CD4-positive, alpha-beta T cell (primary cell): Measurements from ENCODE around the gene PEAR1. TPM values are rescaled to one million over a fixed set of nuclear protein-coding genes. Genes with fewer than 3 reads are reported as not detected.

Experiments used
- ATAC-seq: fragments of 200-7000 bp; cut with Tn5 transposase; one replicate; pipeline ENCODE4 v1.10.0; 2022; ENCODE audit warnings: mild to moderate bottlenecking; ENCODE audit not compliant: poor library complexity
- CTCF ChIA-PET: fragments of 350-600 bp; sonication (Branson Sonifier 250); formaldehyde crosslinking; loops from one replicate; lab custom pipeline; 2021; ENCODE audit warnings: antibody characterized with exemption, inconsistent platforms; lab: Charles Lee
- POLR2A ChIA-PET: fragments of 350-600 bp; sonication (Branson Sonifier 250); formaldehyde crosslinking; loops from one replicate; lab custom pipeline; 2021; ENCODE audit warnings: antibody characterized with exemption, inconsistent platforms; lab: Charles Lee
- DNase-seq, 14 experiments: peaks; one replicate each; pipeline ENCODE4 v3.0.0-alpha.2; 2013 to 2020; ENCODE audit warnings: mixed read lengths in 2 of 14
- H3K27ac ChIP-seq, 2 donors: one replicate each; pipeline versions ENCODE4 v1.5.1 to v1.7.0; 2013; ENCODE audit warnings: low read length in 2 of 2, low read depth in 1 of 2, mild to moderate bottlenecking in 1 of 2
- H3K27me3 ChIP-seq, 2 experiments: 1 replicate in 1 of 2; 2 replicates in 1 of 2; pipeline versions ENCODE4 v1.6.1 to v1.7.0; 2013; ENCODE audit warnings: low read length in 2 of 2, control low read depth in 1 of 2, mild to moderate bottlenecking in 1 of 2, moderate library complexity in 1 of 2; ENCODE audit not compliant: insufficient read depth in 2 of 2, control insufficient read depth in 1 of 2
- H3K36me3 ChIP-seq: one replicate; pipeline ENCODE4 v1.6.1; 2013; ENCODE audit warnings: low read length, control low read depth; ENCODE audit not compliant: insufficient read depth
- H3K4me1 ChIP-seq: one replicate; pipeline ENCODE4 v1.6.1; 2013; ENCODE audit warnings: low read length, control low read depth; ENCODE audit not compliant: insufficient read depth
- H3K4me3 ChIP-seq: one replicate; pipeline ENCODE4 v1.5.1; 2013; ENCODE audit warnings: mild to moderate bottlenecking, low read length, moderate library complexity
- H3K9me3 ChIP-seq, 2 experiments: 1 replicate in 1 of 2; 2 replicates in 1 of 2; pipeline versions ENCODE4 v1.6.1 to v1.7.0; 2013; ENCODE audit warnings: low read length in 2 of 2, mild to moderate bottlenecking in 2 of 2, control low read depth in 1 of 2, moderate library complexity in 1 of 2; ENCODE audit not compliant: control insufficient read depth in 1 of 2, insufficient read depth in 1 of 2
- H3K27ac Mint-ChIP-seq: one replicate; pipeline ENCODE4 v1.8.0; 2020; ENCODE audit warnings: mixed read lengths
- H3K27me3 Mint-ChIP-seq: one replicate; pipeline ENCODE4 v1.8.0; 2021; ENCODE audit warnings: mixed read lengths
- H3K36me3 Mint-ChIP-seq: one replicate; pipeline ENCODE4 v1.8.0; 2021; ENCODE audit warnings: low read depth, mixed read lengths
- H3K4me1 Mint-ChIP-seq: one replicate; pipeline ENCODE4 v1.8.0; 2021; ENCODE audit warnings: low read depth, mixed read lengths
- H3K4me3 Mint-ChIP-seq: one replicate; pipeline ENCODE4 v1.8.0; 2020; ENCODE audit warnings: mild to moderate bottlenecking, mixed read lengths
- H3K9me3 Mint-ChIP-seq: one replicate; pipeline ENCODE4 v1.8.0; 2020; ENCODE audit warnings: mixed read lengths
- CTCF ChIP-seq: fragments of 200-600 bp; IDR thresholded peaks from one replicate; pipeline ENCODE4 v1.8.0; 2022; ENCODE audit warnings: antibody characterized with exemption, mild to moderate bottlenecking
- intact Hi-C, 2 experiments: fragments of 100-400 bp; cut with DNase I in 1 of 2; cut with micrococcal nuclease in 1 of 2; formaldehyde crosslinking; loops; one replicate each; pipeline versions ENCODE4 v1.15.1 to v1.9.0; 2023 to 2025; cut with DNase I, micrococcal nuclease
- total RNA-seq, 174 experiments: library from RNA in 2 of 174; stranded (reverse) in 2 of 174; gene quantifications; one replicate each; pipeline ENCODE4 v1.2.3 and lab custom pipeline; 2021 to 2026

PEAR1 gene
- total RNA-seq, 2 experiments from 2014 or later = 0.20 to 0.41 TPM

GRCh38 chr1:156937883-156938282 lies 44.4 kb downstream of the PEAR1 start:
- DNase-seq (no peak), ATAC-seq (no peak)
- Histone ChIP-seq H3K9me3 (no peaks in the 10 kb centered on the region), H3K27ac (no peak overlapping the region), H3K27me3 (no peaks in the 10 kb centered on the region), H3K4me3 (no peak overlapping the region), H3K36me3 (peaks cover 27% of the 10 kb centered on the region), H3K4me1 (no peaks in the 10 kb centered on the region)
- Mint-ChIP-seq H3K4me1 (no peaks in the 10 kb centered on the region), H3K36me3 (peaks cover 59% of the 10 kb centered on the region), H3K9me3 (no peaks in the 10 kb centered on the region), H3K4me3 (no peak overlapping the region), H3K27ac (no peak overlapping the region), H3K27me3 (peaks cover 4% of the 10 kb centered on the region)
- POLR2A ChIA-PET = interaction anchor here (0.9 kb wide), 1 partner anchor 24 kb away, joined by 3 read pairs; no protein-coding TSS in a partner anchor
- intact Hi-C loops = no loop called here
- TF ChIP-seq CTCF = no peak
- CTCF ChIA-PET = no interaction called here

- H3K4me3 Mint-ChIP-seq = no peak overlapping the region
- Histone ChIP-seq H3K36me3 (peaks cover 30% of the 10 kb centered on the region), H3K27ac (no peak overlapping the region), H3K4me1 (no peaks in the 10 kb centered on the region), H3K27me3 (no peaks in the 10 kb centered on the region), H3K4me3 (no peak overlapping the region), H3K9me3 (no peaks in the 10 kb centered on the region)
- no peaks in the 10 kb centered on the region for H3K4me1 Mint-ChIP-seq
- no peak for DNase-seq
- CTCF ChIA-PET = no interaction called here
- TF ChIP-seq CTCF = no peak
- POLR2A ChIA-PET = interaction anchor here (0.9 kb wide), 1 partner anchor 23 kb away, joined by 3 read pairs; no protein-coding TSS in a partner anchor
- no peaks in the 10 kb centered on the region for H3K27me3 Mint-ChIP-seq
- H3K9me3 Mint-ChIP-seq = no peaks in the 10 kb centered on the region
- intact Hi-C loops = no loop called here
- ATAC-seq = no peak
- no peak overlapping the region for H3K27ac Mint-ChIP-seq
- H3K36me3 Mint-ChIP-seq = peaks cover 66% of the 10 kb centered on the region
These were observed 45.3 kb downstream of the PEAR1 start for GRCh38 chr1:156938813-156939212.

- DNase-seq (no peak), ATAC-seq (no peak)
- Histone ChIP-seq H3K27ac (no peak overlapping the region), H3K27me3 (no peaks in the 10 kb centered on the region), H3K4me1 (no peaks in the 10 kb centered on the region), H3K4me3 (no peak overlapping the region), H3K36me3 (peaks cover 40% of the 10 kb centered on the region), H3K9me3 (no peaks in the 10 kb centered on the region)
- Mint-ChIP-seq H3K36me3 (peaks cover 76% of the 10 kb centered on the region), H3K9me3 (no peaks in the 10 kb centered on the region), H3K4me1 (no peaks in the 10 kb centered on the region), H3K27me3 (no peaks in the 10 kb centered on the region), H3K4me3 (no peak overlapping the region), H3K27ac (no peak overlapping the region)
- POLR2A ChIA-PET = no interaction called here
- TF ChIP-seq CTCF = no peak
- intact Hi-C loops = no loop called here
- CTCF ChIA-PET = no interaction called here
These were observed 46.3 kb downstream of the PEAR1 start for GRCh38 chr1:156939786-156940334.
